Measurements from ENCODE around the gene CAMK2N2.

DNA sequence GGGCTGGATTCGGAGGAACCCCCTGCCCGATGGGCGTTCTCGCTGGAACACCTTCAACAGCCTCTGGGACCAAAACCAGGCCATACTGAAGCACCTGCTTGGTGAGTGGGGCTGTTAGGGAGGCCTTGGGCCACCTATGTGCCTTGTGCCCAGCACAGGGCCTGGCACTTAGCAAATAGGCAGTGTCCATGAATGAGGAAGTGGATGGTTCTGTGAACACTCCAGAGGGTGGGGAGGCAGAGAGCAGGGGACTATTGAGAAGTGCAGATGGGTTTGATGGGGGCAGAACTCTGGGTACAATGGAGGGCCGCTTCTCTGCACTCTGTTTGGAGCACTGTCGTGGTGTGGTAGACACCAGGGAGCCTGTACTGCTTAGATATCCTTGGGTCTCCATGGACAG, 16.0 kb upstream of the CAMK2N2 start:
- no peak for TF ChIP-seq EZH2 (IDR thresholded peaks at IDR 0.05; ENCODE audit: insufficient read depth, low read length)
- TF ChIP-seq, protein P1, sequence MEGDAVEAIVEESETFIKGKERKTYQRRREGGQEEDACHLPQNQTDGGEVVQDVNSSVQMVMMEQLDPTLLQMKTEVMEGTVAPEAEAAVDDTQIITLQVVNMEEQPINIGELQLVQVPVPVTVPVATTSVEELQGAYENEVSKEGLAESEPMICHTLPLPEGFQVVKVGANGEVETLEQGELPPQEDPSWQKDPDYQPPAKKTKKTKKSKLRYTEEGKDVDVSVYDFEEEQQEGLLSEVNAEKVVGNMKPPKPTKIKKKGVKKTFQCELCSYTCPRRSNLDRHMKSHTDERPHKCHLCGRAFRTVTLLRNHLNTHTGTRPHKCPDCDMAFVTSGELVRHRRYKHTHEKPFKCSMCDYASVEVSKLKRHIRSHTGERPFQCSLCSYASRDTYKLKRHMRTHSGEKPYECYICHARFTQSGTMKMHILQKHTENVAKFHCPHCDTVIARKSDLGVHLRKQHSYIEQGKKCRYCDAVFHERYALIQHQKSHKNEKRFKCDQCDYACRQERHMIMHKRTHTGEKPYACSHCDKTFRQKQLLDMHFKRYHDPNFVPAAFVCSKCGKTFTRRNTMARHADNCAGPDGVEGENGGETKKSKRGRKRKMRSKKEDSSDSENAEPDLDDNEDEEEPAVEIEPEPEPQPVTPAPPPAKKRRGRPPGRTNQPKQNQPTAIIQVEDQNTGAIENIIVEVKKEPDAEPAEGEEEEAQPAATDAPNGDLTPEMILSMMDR (IDR thresholded peaks at IDR 0.05; ENCODE audit: insufficient read depth, low read depth, low read length): no peak

Measured in astrocyte (in vitro differentiated cells and primary cell).